Smooth muscle cell (in vitro differentiated cells): ENCODE measurements around the gene TMEM259. TPM values are rescaled to one million over a fixed set of nuclear protein-coding genes. Genes with fewer than 3 reads are reported as not detected.

ENCODE experiments used
- DNase-seq: peaks from one replicate; lab custom pipeline; 2025; ENCODE audit not compliant: unreplicated experiment; lab: John Stamatoyannopoulos, UW
- H2AFZ ChIP-seq: fragments of 200-600 bp; sonication (generic); 2 replicates; pipeline ENCODE4 v1.6.0; 2016; ENCODE audit warnings: antibody characterized with exemption, low read depth, mild to moderate bottlenecking
- H3F3A ChIP-seq: fragments of 200-600 bp; sonication (generic); 2 replicates; pipeline ENCODE4 v1.6.0; 2017; ENCODE audit warnings: antibody characterized with exemption, low read depth
- H3K27ac ChIP-seq: fragments of 200-600 bp; sonication (generic); 2 replicates; pipeline ENCODE4 v1.5.1; 2016; ENCODE audit warnings: low read depth, mild to moderate bottlenecking
- H3K27me3 ChIP-seq: fragments of 200-600 bp; sonication (generic); 2 replicates; pipeline ENCODE4 v1.6.1; 2016; ENCODE audit warnings: low read depth, mild to moderate bottlenecking
- H3K36me3 ChIP-seq: fragments of 200-600 bp; sonication (generic); 2 replicates; pipeline ENCODE4 v1.5.1; 2016; ENCODE audit warnings: low read depth
- H3K4me1 ChIP-seq: fragments of 200-600 bp; sonication (generic); 2 replicates; pipeline ENCODE4 v1.5.1; 2016; ENCODE audit warnings: low read depth
- H3K4me2 ChIP-seq: fragments of 200-600 bp; sonication (generic); 2 replicates; pipeline ENCODE4 v1.6.0; 2016; ENCODE audit warnings: mild to moderate bottlenecking
- H3K4me3 ChIP-seq: fragments of 200-600 bp; sonication (generic); 2 replicates; pipeline ENCODE4 v1.5.1; 2016; ENCODE audit warnings: mild to moderate bottlenecking
- H3K79me2 ChIP-seq: fragments of 200-600 bp; sonication (generic); 2 replicates; pipeline ENCODE4 v1.6.0; 2016; ENCODE audit warnings: low read depth, mild to moderate bottlenecking
- H3K9ac ChIP-seq: fragments of 200-600 bp; sonication (generic); 2 replicates; pipeline ENCODE4 v1.6.0; 2016; ENCODE audit warnings: low read depth
- H3K9me3 ChIP-seq: fragments of 200-600 bp; sonication (generic); replicated peaks from 2 replicates; pipeline ENCODE4 v1.5.1; 2016; ENCODE audit warnings: low read depth
- H4K20me1 ChIP-seq: fragments of 200-600 bp; sonication (generic); 2 replicates; pipeline ENCODE4 v1.6.0; 2016; ENCODE audit warnings: low read depth
- CTCF ChIP-seq: fragments of 200-600 bp; sonication (generic); IDR thresholded peaks from 2 replicates; pipeline ENCODE4 v1.5.1; 2017; ENCODE audit warnings: borderline replicate concordance, mild to moderate bottlenecking, antibody characterized with exemption; ENCODE audit not compliant: insufficient read depth, poor library complexity, severe bottlenecking
- WGBS: methylation state at CpG from one replicate; pipeline ENCODE4 v1.1.7; 2016; ENCODE audit warnings: low lambda C conversion rate; 5-methylcytosine and 5-hydroxymethylcytosine counted together
- polyA plus RNA-seq: library from polyadenylated mRNA; unstranded; fragments of >200 nt; fragmentation: Nextera tagmentation; extraction: Ambion mirVana; gene quantifications from 2 replicates; pipeline ENCODE4 v1.2.1, GENCODE V29; 2016
- total RNA-seq: library from RNA; depleted of rRNA; stranded (reverse); fragments of >200 nt; gene quantifications from 2 replicates; pipeline ENCODE4 v1.2.3, GENCODE V29; 2014

TMEM259 gene
- total and polyA plus RNA-seq, 2 experiments from 2014 or later, result 133 to 232 TPM

- Histone ChIP-seq H3K27ac (no peak overlapping the region), H3K36me3 (no peaks in the 10 kb centered on the region), H3K4me2 (peak overlapping the region; percentile 88)
These were observed 45.4 kb upstream of the TMEM259 start for GRCh38 chr19:1066251-1066747.

GRCh38 chr19:1065606-1066109, 44.7 kb upstream of the TMEM259 start:
- WGBS, result 49% methylated on average over 17 of the region's 17 CpGs
- Histone ChIP-seq H3K4me3 (no peak overlapping the region), H3K36me3 (no peaks in the 10 kb centered on the region), H3K9ac (no peak overlapping the region), H4K20me1 (no peaks in the 10 kb centered on the region), H3K79me2 (no peaks in the 10 kb centered on the region), H3K27ac (no peak overlapping the region), H3K4me1 (peaks cover 6% of the 10 kb centered on the region), H3F3A (peaks cover 5% of the 10 kb centered on the region), H2AFZ (no peak overlapping the region), H3K4me2 (peak overlapping the region; percentile 88), H3K9me3 (no peaks in the 10 kb centered on the region), H3K27me3 (peaks cover 29% of the 10 kb centered on the region)
- TF ChIP-seq CTCF, result no peak
- no peak for DNase-seq

More at GRCh38 chr19:1066251-1066747, 45.4 kb upstream of the TMEM259 start:
- no peak for DNase-seq
- H3K9me3 ChIP-seq, result no peaks in the 10 kb centered on the region
- H3K27me3 ChIP-seq, result peaks cover 35% of the 10 kb centered on the region
- peaks cover 5% of the 10 kb centered on the region for H3F3A ChIP-seq
- TF ChIP-seq CTCF, result no peak
- 45% methylated on average over 13 of the region's 17 CpGs for WGBS
- no peak overlapping the region for H2AFZ ChIP-seq
- peak overlapping the region; percentile 47 for H3K4me3 ChIP-seq
- no peaks in the 10 kb centered on the region for H4K20me1 ChIP-seq
- no peak overlapping the region for H3K9ac ChIP-seq
- no peaks in the 10 kb centered on the region for H3K79me2 ChIP-seq
- H3K4me1 ChIP-seq, result peaks cover 6% of the 10 kb centered on the region

- DNase-seq, result peak; percentile 14
- Histone ChIP-seq H4K20me1 (no peaks in the 10 kb centered on the region), H3K9ac (no peak overlapping the region), H3K79me2 (no peaks in the 10 kb centered on the region), H3K9me3 (no peaks in the 10 kb centered on the region), H3K36me3 (no peaks in the 10 kb centered on the region), H3K4me3 (no peak overlapping the region), H3K27ac (no peak overlapping the region), H3K4me2 (peak overlapping the region; percentile 88), H3F3A (peaks cover 5% of the 10 kb centered on the region), H3K4me1 (peaks cover 6% of the 10 kb centered on the region), H2AFZ (no peak overlapping the region), H3K27me3 (peaks cover 22% of the 10 kb centered on the region)
- 18% methylated on average over 56 of the region's 60 CpGs for WGBS
- peak; percentile 49 for TF ChIP-seq CTCF
These were observed 44.0 kb upstream of the TMEM259 start for GRCh38 chr19:1064661-1065605.
